Heart left ventricle (tissue), 13 donors: ENCODE results near the gene VAT1L.

Experiments
- POLR2A ChIP-seq, 2 donors: fragments of 450-650 bp; IDR thresholded peaks; one replicate each; pipeline ENCODE4 v1.6.1; 2017; ENCODE audit warnings: antibody characterized with exemption in 2 of 2, mild to moderate bottlenecking in 2 of 2, moderate library complexity in 2 of 2
- TF ChIP-seq, protein P1 (sequence below), 12 donors: fragments of 200-600 bp; sonication (generic) in 4 of 12; IDR thresholded peaks; one replicate each; pipeline versions ENCODE4 v1.5.0 to v1.8.0; 2018 to 2022; ENCODE audit warnings: antibody characterized with exemption in 12 of 12, mild to moderate bottlenecking in 5 of 12
- donor health status: ischemic (EF 13 %, LVEDD 7.1; RV severe dilation, severe dysfunction).
- donor health status: DM: no; HTN: yes; CAD: no.
- donor health status: DM: no; HTN: no; CAD: no.
- donor health status: ischemic (EF 25% LVEDD 6.9; RV normal size, moderate dysfunction).
- donor health status: ischemic (EF 25% LVEDD 5.7; RV mildly dilated, moderate dysfunction).
- donor health status: ischemic (EF 35%, LVEDD 5.7; RV mildly dilated, moderate dysfunction).
- donor health status: nonischemic (EF 11% LVEDD 7.7; RV severe dilation, severe dysfunction).
- donor health status: DM: yes; HTN: yes; CAD: no.
- donor health status: PGD.
- donor health status: ischemic (EF 29% LVEDD 5.4; RV normal size, mild dysfunction).
- donor health status: nonischemic (EF 23%, LVEDD 6.1; RV moderate dilation, normal function).

DNA sequence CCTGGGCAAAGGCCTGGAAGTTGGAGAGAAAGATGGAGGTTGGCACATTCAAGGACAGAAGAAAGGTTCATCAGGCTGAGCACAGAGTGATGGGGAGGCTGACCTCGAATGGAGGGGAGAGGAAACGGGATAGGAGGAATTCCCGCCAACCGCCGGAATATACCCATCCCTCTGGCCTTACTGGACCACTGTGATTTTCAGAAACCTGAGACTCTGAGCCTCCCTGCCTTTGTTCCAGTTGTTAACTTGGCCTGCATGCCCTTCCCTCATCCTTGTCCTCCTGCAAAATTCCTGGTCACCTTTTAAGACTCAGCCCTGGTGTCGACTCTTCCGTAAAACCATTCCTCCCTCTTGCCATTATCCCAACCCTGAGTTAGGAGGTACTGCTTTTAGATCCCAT is 107.6 kb downstream of the VAT1L start:
- TF ChIP-seq, protein P1, sequence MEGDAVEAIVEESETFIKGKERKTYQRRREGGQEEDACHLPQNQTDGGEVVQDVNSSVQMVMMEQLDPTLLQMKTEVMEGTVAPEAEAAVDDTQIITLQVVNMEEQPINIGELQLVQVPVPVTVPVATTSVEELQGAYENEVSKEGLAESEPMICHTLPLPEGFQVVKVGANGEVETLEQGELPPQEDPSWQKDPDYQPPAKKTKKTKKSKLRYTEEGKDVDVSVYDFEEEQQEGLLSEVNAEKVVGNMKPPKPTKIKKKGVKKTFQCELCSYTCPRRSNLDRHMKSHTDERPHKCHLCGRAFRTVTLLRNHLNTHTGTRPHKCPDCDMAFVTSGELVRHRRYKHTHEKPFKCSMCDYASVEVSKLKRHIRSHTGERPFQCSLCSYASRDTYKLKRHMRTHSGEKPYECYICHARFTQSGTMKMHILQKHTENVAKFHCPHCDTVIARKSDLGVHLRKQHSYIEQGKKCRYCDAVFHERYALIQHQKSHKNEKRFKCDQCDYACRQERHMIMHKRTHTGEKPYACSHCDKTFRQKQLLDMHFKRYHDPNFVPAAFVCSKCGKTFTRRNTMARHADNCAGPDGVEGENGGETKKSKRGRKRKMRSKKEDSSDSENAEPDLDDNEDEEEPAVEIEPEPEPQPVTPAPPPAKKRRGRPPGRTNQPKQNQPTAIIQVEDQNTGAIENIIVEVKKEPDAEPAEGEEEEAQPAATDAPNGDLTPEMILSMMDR (IDR thresholded peaks at IDR 0.05), result no peak
- no peak for TF ChIP-seq POLR2A (IDR thresholded peaks at IDR 0.05)
